Loucy (cell line): ENCODE measurements around the gene EIPR1.

Source experiments
- H2AFZ ChIP-seq: fragments of 200-600 bp; sonication (generic); 2 replicates; pipeline ENCODE4 v1.6.0; 2016; ENCODE audit warnings: antibody characterized with exemption, mild to moderate bottlenecking, low read length, moderate library complexity
- H3F3A ChIP-seq: fragments of 200-600 bp; 2 replicates; pipeline ENCODE4 v1.6.0; 2016; ENCODE audit warnings: antibody characterized with exemption, low read depth, mild to moderate bottlenecking
- H3K27me3 ChIP-seq: fragments of 200-600 bp; sonication (generic); 2 replicates; pipeline ENCODE4 v1.6.1; 2014; ENCODE audit warnings: low read length, mild to moderate bottlenecking; ENCODE audit not compliant: insufficient read depth, poor library complexity, severe bottlenecking
- H3K36me3 ChIP-seq: fragments of 200-600 bp; sonication (generic); 2 replicates; pipeline ENCODE4 v1.6.1; 2016; ENCODE audit warnings: low read length; ENCODE audit not compliant: insufficient read depth
- H3K4me1 ChIP-seq: fragments of 200-600 bp; sonication (generic); 2 replicates; pipeline ENCODE4 v1.5.1; 2014; ENCODE audit warnings: low read length, mild to moderate bottlenecking; ENCODE audit not compliant: insufficient read depth, poor library complexity, severe bottlenecking
- H3K4me2 ChIP-seq: fragments of 200-600 bp; sonication (generic); 2 replicates; pipeline ENCODE4 v1.6.0; 2014; ENCODE audit warnings: antibody characterized with exemption, low read length, low read depth, mild to moderate bottlenecking; ENCODE audit not compliant: poor library complexity, severe bottlenecking
- H3K4me3 ChIP-seq: fragments of 200-600 bp; sonication (generic); 2 replicates; pipeline ENCODE4 v1.5.1; 2014; ENCODE audit warnings: low read length, mild to moderate bottlenecking, mixed read lengths; ENCODE audit not compliant: poor library complexity, severe bottlenecking
- H3K79me2 ChIP-seq: fragments of 200-600 bp; sonication (generic); 2 replicates; pipeline ENCODE4 v1.6.1; 2014; ENCODE audit warnings: low read length; ENCODE audit not compliant: insufficient read depth
- H3K9ac ChIP-seq: fragments of 200-600 bp; sonication (generic); 2 replicates; pipeline ENCODE4 v1.6.0; 2014; ENCODE audit warnings: mild to moderate bottlenecking, low read depth, low read length, moderate library complexity; ENCODE audit not compliant: poor library complexity, severe bottlenecking
- H3K9me2 ChIP-seq: fragments of 200-600 bp; sonication (generic); replicated peaks from 2 replicates; pipeline ENCODE4 v1.6.1; 2016; ENCODE audit warnings: low read depth, low read length, mixed read lengths
- H3K9me3 ChIP-seq: fragments of 200-600 bp; sonication (generic); 2 replicates; pipeline ENCODE4 v1.6.1; 2014; ENCODE audit warnings: mild to moderate bottlenecking, antibody characterized with exemption, low read length, low read depth; ENCODE audit not compliant: insufficient read depth
- H4K20me1 ChIP-seq: fragments of 200-600 bp; sonication (generic); 2 replicates; pipeline ENCODE4 v1.6.0; 2014; ENCODE audit warnings: antibody characterized with exemption, low read length, mild to moderate bottlenecking; ENCODE audit not compliant: insufficient read depth, poor library complexity, severe bottlenecking
- CTCF ChIP-seq: fragments of 200-600 bp; sonication (generic); conservative IDR thresholded peaks from 2 replicates; pipeline ENCODE4 v1.5.1; 2014; ENCODE audit warnings: mild to moderate bottlenecking, antibody characterized with exemption, low read length
- EZH2phosphoT487 ChIP-seq: fragments of 200-600 bp; IDR thresholded peaks from 2 replicates; pipeline ENCODE4 v1.6.1; 2018; ENCODE audit warnings: antibody characterized with exemption, mild to moderate bottlenecking, moderate library complexity, borderline replicate concordance

Gene EIPR1

GRCh38 chr2:3212061-3212362 lies 165.6 kb downstream of the EIPR1 start:
- Histone ChIP-seq H3K4me1 (no peaks in the 10 kb centered on the region), H3K79me2 (no peaks in the 10 kb centered on the region), H3K4me3 (no peak overlapping the region), H3K4me2 (no peak overlapping the region), H3K9ac (no peak overlapping the region), H3K9me3 (no peaks in the 10 kb centered on the region), H3F3A (no peaks in the 10 kb centered on the region), H3K27me3 (no peaks in the 10 kb centered on the region), H3K9me2 (no peaks in the 10 kb centered on the region), H4K20me1 (no peaks in the 10 kb centered on the region), H3K36me3 (peaks cover 20% of the 10 kb centered on the region; the same call in 1 of the 2 replicates), H2AFZ (no peak overlapping the region)
- TF ChIP-seq CTCF (no peak), EZH2phosphoT487 (no peak)

- Histone ChIP-seq H3K36me3 (peaks cover 20% of the 10 kb centered on the region; the same call in 1 of the 2 replicates), H3K9ac (no peak overlapping the region), H3F3A (no peaks in the 10 kb centered on the region), H3K79me2 (no peaks in the 10 kb centered on the region), H2AFZ (no peak overlapping the region), H4K20me1 (no peaks in the 10 kb centered on the region), H3K9me3 (no peaks in the 10 kb centered on the region), H3K4me3 (no peak overlapping the region), H3K4me2 (no peak overlapping the region), H3K27me3 (no peaks in the 10 kb centered on the region), H3K4me1 (no peaks in the 10 kb centered on the region), H3K9me2 (no peaks in the 10 kb centered on the region)
- TF ChIP-seq EZH2phosphoT487 = no peak
- TF ChIP-seq CTCF = no peak
Measured at GRCh38 chr2:3211256-3212060, 166.2 kb downstream of the EIPR1 start.

GRCh38 chr2:3210257-3210656 lies 167.4 kb downstream of the EIPR1 start:
- no peaks in the 10 kb centered on the region for H3K9me3 ChIP-seq
- H3K4me1 ChIP-seq = no peaks in the 10 kb centered on the region
- H3F3A ChIP-seq = no peaks in the 10 kb centered on the region
- H3K36me3 ChIP-seq = peaks cover 20% of the 10 kb centered on the region; the same call in 1 of the 2 replicates
- H4K20me1 ChIP-seq = no peaks in the 10 kb centered on the region
- H3K9ac ChIP-seq = no peak overlapping the region
- no peaks in the 10 kb centered on the region for H3K9me2 ChIP-seq
- no peaks in the 10 kb centered on the region for H3K79me2 ChIP-seq
- H2AFZ ChIP-seq = no peak overlapping the region
- TF ChIP-seq CTCF (no peak), EZH2phosphoT487 (no peak)
- no peak overlapping the region for H3K4me3 ChIP-seq
- no peak overlapping the region for H3K4me2 ChIP-seq
- no peaks in the 10 kb centered on the region for H3K27me3 ChIP-seq
